ENCODE data around the gene EDC3. TPM values are rescaled to one million over a fixed set of nuclear protein-coding genes. Genes with fewer than 3 reads are reported as not detected.
"Not testable (repeated sequence)": the region's sequence is repeated elsewhere in the genome, so short reads cannot be mapped to it uniquely, and the experiment has no call there.

EDC3 gene
- total RNA-seq, 2 experiments from 2014 or later = 54.3 to 55.7 TPM

GRCh38 chr15:74676801-74677200 is 19.0 kb downstream of the EDC3 start:
- H3K9me3 Mint-ChIP-seq = no peaks in the 10 kb centered on the region
- no peak for DNase-seq
- H3K27ac Mint-ChIP-seq = no peak overlapping the region
- no peaks in the 10 kb centered on the region for H3K27me3 Mint-ChIP-seq
- no peak overlapping the region for H3K4me3 Mint-ChIP-seq
- peaks cover 12% of the 10 kb centered on the region for H3K36me3 Mint-ChIP-seq
- peaks cover 15% of the 10 kb centered on the region for H3K4me1 Mint-ChIP-seq

- DNase-seq = no peak
- Mint-ChIP-seq H3K4me3 (no peak overlapping the region), H3K27me3 (no peaks in the 10 kb centered on the region)
Observed at GRCh38 chr15:74674161-74674560, 21.7 kb downstream of the EDC3 start.

GRCh38 chr15:74669627-74670026 is 26.2 kb downstream of the EDC3 start:
- Mint-ChIP-seq H3K4me3 (no peak overlapping the region), H3K27me3 (no peaks in the 10 kb centered on the region), H3K36me3 (peaks cover 5% of the 10 kb centered on the region), H3K9me3 (no peaks in the 10 kb centered on the region), H3K4me1 (peaks cover 11% of the 10 kb centered on the region), H3K27ac (no peak overlapping the region)
- DNase-seq = no peak

More at GRCh38 chr15:74674161-74674560, 21.7 kb downstream of the EDC3 start:
- Mint-ChIP-seq H3K9me3 (no peaks in the 10 kb centered on the region), H3K27ac (no peak overlapping the region), H3K36me3 (peaks cover 5% of the 10 kb centered on the region), H3K4me1 (peaks cover 8% of the 10 kb centered on the region)

GRCh38 chr15:74667975-74668374 is 27.8 kb downstream of the EDC3 start:
- no peaks in the 10 kb centered on the region for H3K9me3 Mint-ChIP-seq
- no peak overlapping the region for H3K27ac Mint-ChIP-seq
- no peaks in the 10 kb centered on the region for H3K36me3 Mint-ChIP-seq
- H3K27me3 Mint-ChIP-seq = no peaks in the 10 kb centered on the region
- no peak overlapping the region for H3K4me3 Mint-ChIP-seq
- DNase-seq = no peak
- peaks cover 13% of the 10 kb centered on the region for H3K4me1 Mint-ChIP-seq

- H3K9me3 Mint-ChIP-seq = no peaks in the 10 kb centered on the region
- no peak for DNase-seq
- peaks cover 3% of the 10 kb centered on the region for H3K36me3 Mint-ChIP-seq
- H3K4me1 Mint-ChIP-seq = peaks cover 16% of the 10 kb centered on the region
- H3K27ac Mint-ChIP-seq = no peak overlapping the region
- H3K4me3 Mint-ChIP-seq = no peak overlapping the region
- no peaks in the 10 kb centered on the region for H3K27me3 Mint-ChIP-seq
Observed at GRCh38 chr15:74664670-74665069, 31.2 kb downstream of the EDC3 start.

- Mint-ChIP-seq H3K36me3 (peaks cover 3% of the 10 kb centered on the region), H3K4me3 (no peak overlapping the region), H3K4me1 (peaks cover 16% of the 10 kb centered on the region), H3K27me3 (no peaks in the 10 kb centered on the region), H3K9me3 (no peaks in the 10 kb centered on the region), H3K27ac (no peak overlapping the region)
- DNase-seq = no peak
Observed at GRCh38 chr15:74664028-74664616, 31.7 kb downstream of the EDC3 start.

GRCh38 chr15:74663303-74664027 is 32.4 kb downstream of the EDC3 start:
- peaks cover 16% of the 10 kb centered on the region for H3K4me1 Mint-ChIP-seq
- H3K9me3 Mint-ChIP-seq = no peaks in the 10 kb centered on the region
- no peak overlapping the region for H3K27ac Mint-ChIP-seq
- DNase-seq = no peak
- no peaks in the 10 kb centered on the region for H3K27me3 Mint-ChIP-seq
- H3K4me3 Mint-ChIP-seq = no peak overlapping the region
- H3K36me3 Mint-ChIP-seq = peaks cover 3% of the 10 kb centered on the region

- no peak overlapping the region for H3K27ac Mint-ChIP-seq
- no peaks in the 10 kb centered on the region for H3K9me3 Mint-ChIP-seq
- H3K36me3 Mint-ChIP-seq = peaks cover 3% of the 10 kb centered on the region
- H3K4me1 Mint-ChIP-seq = peaks cover 20% of the 10 kb centered on the region
- DNase-seq = no peak
- H3K27me3 Mint-ChIP-seq = no peaks in the 10 kb centered on the region
- no peak overlapping the region for H3K4me3 Mint-ChIP-seq
Observed at GRCh38 chr15:74662064-74662860, 33.6 kb downstream of the EDC3 start.

- not testable (repeated sequence) for H3K9me3 Mint-ChIP-seq, H3K27ac Mint-ChIP-seq, DNase-seq, H3K36me3 Mint-ChIP-seq, H3K27me3 Mint-ChIP-seq, H3K4me3 Mint-ChIP-seq
- peaks cover 20% of the 10 kb centered on the region for H3K4me1 Mint-ChIP-seq
Observed at GRCh38 chr15:74661280-74661679, 34.5 kb downstream of the EDC3 start.

- Mint-ChIP-seq H3K36me3 (peaks cover 10% of the 10 kb centered on the region), H3K4me1 (peaks cover 21% of the 10 kb centered on the region), H3K4me3 (no peak overlapping the region), H3K27ac (no peak overlapping the region), H3K9me3 (no peaks in the 10 kb centered on the region), H3K27me3 (no peaks in the 10 kb centered on the region)
- no peak for DNase-seq
Observed at GRCh38 chr15:74657846-74658245, 38.0 kb downstream of the EDC3 start.

- H3K4me1 Mint-ChIP-seq = peaks cover 18% of the 10 kb centered on the region
- no peaks in the 10 kb centered on the region for H3K27me3 Mint-ChIP-seq
- H3K36me3 Mint-ChIP-seq = peaks cover 10% of the 10 kb centered on the region
- no peak for DNase-seq
- no peak overlapping the region for H3K27ac Mint-ChIP-seq
- no peak overlapping the region for H3K4me3 Mint-ChIP-seq
- H3K9me3 Mint-ChIP-seq = no peaks in the 10 kb centered on the region
Observed at GRCh38 chr15:74656935-74657535, 38.8 kb downstream of the EDC3 start.

- Mint-ChIP-seq H3K4me3 (no peak overlapping the region), H3K27ac (peak overlapping the region; percentile 54), H3K27me3 (no peaks in the 10 kb centered on the region), H3K4me1 (peaks cover 21% of the 10 kb centered on the region), H3K9me3 (no peaks in the 10 kb centered on the region), H3K36me3 (peaks cover 7% of the 10 kb centered on the region)
- no peak for DNase-seq
Observed at GRCh38 chr15:74655424-74655823, 40.4 kb downstream of the EDC3 start.

- peaks cover 10% of the 10 kb centered on the region for H3K36me3 Mint-ChIP-seq
- H3K4me1 Mint-ChIP-seq = peaks cover 22% of the 10 kb centered on the region
- DNase-seq = no peak
- no peak overlapping the region for H3K27ac Mint-ChIP-seq
- no peak overlapping the region for H3K4me3 Mint-ChIP-seq
- no peaks in the 10 kb centered on the region for H3K27me3 Mint-ChIP-seq
- no peaks in the 10 kb centered on the region for H3K9me3 Mint-ChIP-seq
Observed at GRCh38 chr15:74653426-74654102, 42.3 kb downstream of the EDC3 start.

GRCh38 chr15:74651242-74651741 is 44.5 kb downstream of the EDC3 start:
- H3K27me3 Mint-ChIP-seq = no peaks in the 10 kb centered on the region
- peaks cover 10% of the 10 kb centered on the region for H3K36me3 Mint-ChIP-seq
- no peak for DNase-seq
- no peak overlapping the region for H3K4me3 Mint-ChIP-seq
- no peaks in the 10 kb centered on the region for H3K9me3 Mint-ChIP-seq
- H3K27ac Mint-ChIP-seq = no peak overlapping the region
- peaks cover 15% of the 10 kb centered on the region for H3K4me1 Mint-ChIP-seq
